Transverse colon (tissue), 4 donors: Measurements from ENCODE around the gene SESN3. TPM values are rescaled to one million over a fixed set of nuclear protein-coding genes. Genes with fewer than 3 reads are reported as not detected.

Experiments
- DNase-seq: peaks from one replicate; pipeline ENCODE4 v3.0.0-alpha.2; 2019
- H3K27ac ChIP-seq, 4 donors: fragments of 200-600 bp; sonication (generic); 2 replicates each; pipeline ENCODE4 v1.5.1; 2016 to 2018; ENCODE audit warnings: inconsistent platforms in 4 of 4
- H3K27me3 ChIP-seq: fragments of 200-600 bp; sonication (generic); 2 replicates; pipeline ENCODE4 v1.5.1; 2017; ENCODE audit warnings: inconsistent platforms
- H3K36me3 ChIP-seq, 4 donors: fragments of 200-600 bp; sonication (generic); 2 replicates each; pipeline ENCODE4 v1.5.1; 2017 to 2019; ENCODE audit warnings: inconsistent platforms in 4 of 4
- H3K4me1 ChIP-seq, 4 donors: fragments of 200-600 bp; sonication (generic); 2 replicates each; pipeline ENCODE4 v1.5.1; 2017 to 2020; ENCODE audit warnings: inconsistent platforms in 4 of 4
- H3K4me3 ChIP-seq, 4 donors: fragments of 200-600 bp; sonication (generic); 1 replicate in 1 of 4; 2 replicates in 3 of 4; pipeline versions ENCODE4 v1.5.1 to v1.6.1; 2017 to 2019; ENCODE audit warnings: inconsistent platforms in 4 of 4
- H3K9me3 ChIP-seq, 2 donors: fragments of 200-600 bp; sonication (generic); 2 replicates each; pipeline ENCODE4 v1.5.1; 2017 to 2019; ENCODE audit warnings: inconsistent platforms in 2 of 2
- CTCF ChIP-seq, 5 experiments: fragments of 200-600 bp in 3 of 5; fragments of 450-650 bp in 2 of 5; sonication (generic) in 3 of 5; IDR thresholded peaks; 1 replicate in 2 of 5; 2 replicates in 3 of 5; pipeline ENCODE4 v1.5.1; 2016 to 2017; ENCODE audit warnings: antibody characterized with exemption in 5 of 5, inconsistent platforms in 3 of 5, mild to moderate bottlenecking in 2 of 5, moderate library complexity in 1 of 5
- EP300 ChIP-seq: sonication (generic); formaldehyde crosslinking; IDR thresholded peaks from one replicate; pipeline ENCODE4 v1.6.1; 2017; ENCODE audit warnings: antibody characterized with exemption, low read depth
- POLR2A ChIP-seq: fragments of 450-650 bp; IDR thresholded peaks from one replicate; pipeline ENCODE4 v1.6.1; 2016; ENCODE audit warnings: antibody characterized with exemption, mild to moderate bottlenecking, moderate library complexity
- POLR2AphosphoS5 ChIP-seq, 3 donors: sonication (generic); formaldehyde crosslinking; IDR thresholded peaks; one replicate each; pipeline ENCODE4 v1.6.1; 2016; ENCODE audit warnings: antibody characterized with exemption in 3 of 3
- WGBS, 2 donors: methylation state at CpG; one replicate each; pipeline ENCODE4 v1.1.5; 2018; ENCODE audit warnings: low coverage in 1 of 2; 5-methylcytosine and 5-hydroxymethylcytosine counted together
- in situ Hi-C, 4 donors: fragments of 200-750 bp; cut with MboI; loops; one replicate each; pipeline versions ENCODE4 v1.15.0 to v1.15.1; 2017; ENCODE audit warnings: low sequenced_read_pairs in 3 of 4, low pct_ligation_motif_present in 1 of 4, low pct_unique_long_range_greater_than_20kb in 1 of 4
- intact Hi-C: fragments of 100-400 bp; cut with DNase I; formaldehyde crosslinking; loops from one replicate; pipeline ENCODE4 v1.15.1; 2023; ENCODE audit warnings: low total_unique reads
- total RNA-seq, 4 donors: library from RNA; depleted of rRNA; stranded (reverse); fragments of >200 nt; gene quantifications; one replicate each; pipeline ENCODE4 v1.1.0, GENCODE V29; 2016

Gene SESN3
- total RNA-seq, 4 donors from 2014 or later: 3.4 to 16.8 (median 11.0) TPM

GRCh38 chr11:95161248-95161647 is 69.8 kb downstream of the SESN3 start:
- in situ Hi-C loops: loop anchor here in 2 of 4 donors (5.0 to 25.0 kb wide), 2 partner anchors 601 to 1276 kb away; no protein-coding TSS in a partner anchor
- H3K4me3 ChIP-seq: no peak overlapping the region

GRCh38 chr11:95157824-95158223 is 73.2 kb downstream of the SESN3 start:
- in situ Hi-C loops (loop anchor here (5.0 to 25.0 kb wide), 4 partner anchors 547 to 1279 kb away; no protein-coding TSS in a partner anchor), intact Hi-C loops (loop anchor here (5.0 kb wide), 1 partner anchor 609 kb away; no protein-coding TSS in a partner anchor)
- WGBS, 2 donors: 94% methylated on average over 1 of the region's 1 CpG; no CpG with 5 or more reads in 1 of the 2 donors
- H3K27me3 ChIP-seq: no peaks in the 10 kb centered on the region
- peaks cover 0 to 23% (median 8%) of the 10 kb centered on the region in 4 donors for H3K4me1 ChIP-seq
- no peaks in the 10 kb centered on the region for H3K36me3 ChIP-seq
- H3K27ac ChIP-seq: peak overlapping the region in 1 of 4 donors; percentile 62
- DNase-seq: no peak
- TF ChIP-seq EP300: no peak
- TF ChIP-seq CTCF (IDR thresholded peaks at IDR 0.05): no peak
- TF ChIP-seq POLR2A: no peak
- no peaks in the 10 kb centered on the region for H3K9me3 ChIP-seq
- H3K4me3 ChIP-seq: no peak overlapping the region

More at GRCh38 chr11:95161248-95161647, 69.8 kb downstream of the SESN3 start:
- DNase-seq: no peak
- TF ChIP-seq POLR2AphosphoS5 (IDR thresholded peaks at IDR 0.05) (no peak), POLR2A (no peak), EP300 (no peak), CTCF (IDR thresholded peaks at IDR 0.05) (no peak)
- Histone ChIP-seq H3K4me1 (peaks cover 0 to 14% (median 3%) of the 10 kb centered on the region in 4 donors), H3K27ac (no peak overlapping the region), H3K27me3 (no peaks in the 10 kb centered on the region), H3K36me3 (no peaks in the 10 kb centered on the region), H3K9me3 (no peaks in the 10 kb centered on the region)
- intact Hi-C loops: no loop called here
- 94% methylated on average over 1 of the region's 1 CpG; no CpG with 5 or more reads in 1 of the 2 donors for WGBS, 2 donors

- Histone ChIP-seq H3K4me1 (peaks cover 0 to 23% (median 8%) of the 10 kb centered on the region in 4 donors), H3K36me3 (no peaks in the 10 kb centered on the region), H3K9me3 (no peaks in the 10 kb centered on the region), H3K4me3 (no peak overlapping the region), H3K27me3 (no peaks in the 10 kb centered on the region), H3K27ac (peak overlapping the region; percentile 18 to 62 (median 52))
- no peak for DNase-seq
- intact Hi-C loops: loop anchor here (5.0 kb wide), 1 partner anchor 610 kb away; no protein-coding TSS in a partner anchor
- WGBS, 2 donors: 40 to 60% methylated on average over 2 to 7 of the region's 7 CpGs
- TF ChIP-seq POLR2A: no peak
- in situ Hi-C loops: loop anchor here (5.0 to 25.0 kb wide), 4 partner anchors 548 to 1280 kb away; no protein-coding TSS in a partner anchor
Observed at GRCh38 chr11:95156916-95157541, 74.0 kb downstream of the SESN3 start.

- Histone ChIP-seq H3K9me3 (no peaks in the 10 kb centered on the region), H3K4me1 (peaks cover 0 to 27% (median 13%) of the 10 kb centered on the region in 4 donors), H3K27ac (peak overlapping the region in 2 of 4 donors; percentile 18 to 62), H3K27me3 (no peaks in the 10 kb centered on the region), H3K36me3 (no peaks in the 10 kb centered on the region), H3K4me3 (no peak overlapping the region)
- 77 to 95% methylated on average over 3 to 5 of the region's 5 CpGs for WGBS, 2 donors
- in situ Hi-C loops (loop anchor here (5.0 to 25.0 kb wide), 4 partner anchors 549 to 1281 kb away; no protein-coding TSS in a partner anchor), intact Hi-C loops (loop anchor here (5.0 kb wide), 1 partner anchor 611 kb away; no protein-coding TSS in a partner anchor)
- no peak for DNase-seq
- no peak for TF ChIP-seq EP300
- TF ChIP-seq POLR2AphosphoS5 (IDR thresholded peaks at IDR 0.05): no peak
- TF ChIP-seq POLR2A: no peak
- no peak for TF ChIP-seq CTCF (IDR thresholded peaks at IDR 0.05)
Observed at GRCh38 chr11:95156133-95156721, 74.8 kb downstream of the SESN3 start.
